ENCODE results near the gene TMC7. TPM values are rescaled to one million over a fixed set of nuclear protein-coding genes. Genes with fewer than 3 reads are reported as not detected.

The TMC7 gene
- polyA plus RNA-seq, 12 donors = 1.3 to 6.7 (median 1.7) TPM; not detected in 1

Other genes with a start within 250 kb of the TMC7 start
- 1,000 to 10,000 TPM; 1,448 to 2,680 (median 2,020) TPM for gene RPS15A, start 193.6 kb upstream of the TMC7 start, polyA plus RNA-seq (ENCODE audit: insufficient read length in 12 of 12)
- gene ARL6IP1, start 182.4 kb upstream of the TMC7 start, polyA plus RNA-seq (ENCODE audit: insufficient read length in 12 of 12) = 100 to 1,000 TPM in 6 of 12 donors, 10 to 100 TPM in 5, not detected in 1; 63.1 to 199 (median 100) TPM
- 10 to 100 TPM; 32.0 to 63.2 (median 48.5) TPM for gene SMG1, start 57.5 kb upstream of the TMC7 start, polyA plus RNA-seq (ENCODE audit: insufficient read length in 12 of 12)
- 10 to 100 TPM in 11 of 12 donors, not detected in 1; 25.1 to 33.1 (median 30.2) TPM for gene COQ7, start 83.7 kb downstream of the TMC7 start, polyA plus RNA-seq (ENCODE audit: insufficient read length in 12 of 12)
- gene ITPRIPL2, start 130.0 kb downstream of the TMC7 start, polyA plus RNA-seq (ENCODE audit: insufficient read length in 12 of 12) = 10 to 100 TPM in 11 of 12 donors, not detected in 1; 17.7 to 32.3 (median 23.7) TPM
- 10 to 100 TPM in 2 of 12 donors, 1 to 10 TPM in 9, not detected in 1; 4.7 to 13.1 (median 5.9) TPM for gene SYT17, start 184.3 kb downstream of the TMC7 start, polyA plus RNA-seq (ENCODE audit: insufficient read length in 12 of 12)